PFSK-1 (cell line): ENCODE results near the gene WASHC1. TPM values are rescaled to one million over a fixed set of nuclear protein-coding genes. Genes with fewer than 3 reads are reported as not detected.
"Not testable (repeated sequence)": the region's sequence is repeated elsewhere in the genome, so short reads cannot be mapped to it uniquely, and the experiment has no call there.

ENCODE experiments used
- FOXP2 ChIP-seq: optimal IDR thresholded peaks from 2 replicates; pipeline ENCODE3; 2011; ENCODE audit warnings: borderline replicate concordance, control low read depth, inconsistent platforms; ENCODE audit not compliant: insufficient read depth; ENCODE audit errors: extremely low read length, extremely low read depth
- REST ChIP-seq, 2 experiments: IDR thresholded peaks; 2 replicates each; pipeline versions ENCODE4 v1.6.1 to v1.8.0; 2011 to 2012; ENCODE audit warnings: low read depth in 2 of 2, low read length in 2 of 2, control low read depth in 1 of 2, inconsistent platforms in 1 of 2, mild to moderate bottlenecking in 1 of 2, moderate library complexity in 1 of 2; ENCODE audit not compliant: insufficient read depth in 1 of 2
- SIN3A ChIP-seq: IDR thresholded peaks from 2 replicates; pipeline ENCODE4 v1.6.1; 2012; ENCODE audit warnings: mild to moderate bottlenecking, low read length, moderate library complexity, borderline replicate concordance; ENCODE audit not compliant: insufficient read depth
- polyA plus RNA-seq: library from polyadenylated mRNA; unstranded; fragments of >200 nt; gene quantifications from one replicate; pipeline ENCODE4 v1.2.1, GENCODE V29; 2012; ENCODE audit warnings: low read depth, missing spikeins; ENCODE audit not compliant: insufficient read length

Gene WASHC1
- polyA plus RNA-seq = 9.5 TPM

- TF ChIP-seq FOXP2; SIN3A; REST (IDR thresholded peaks at IDR 0.05; ENCODE audit: insufficient read depth in 1 of 2, low read depth in 2 of 2, low read length in 2 of 2): not testable (repeated sequence)
These were observed at the start of gene WASHC1 for GRCh38 chr9:29356-29755. WASHC1 (minus strand) TSS chr9:29456; CDS start chr9:24999, 4,457 bp downstream.
